ENCODE measurements around the gene STN1. TPM values are rescaled to one million over a fixed set of nuclear protein-coding genes. Genes with fewer than 3 reads are reported as not detected.

Gene STN1
- polyA plus RNA-seq, 1 of the 3 experiments (the other 2 are of a cell fraction), result 22.1 TPM

GRCh38 chr10:103932271-103932670 is 14.3 kb upstream of the STN1 start:
- Histone ChIP-seq H3K9ac (no peak overlapping the region), H3K4me2 (no peak overlapping the region), H3K79me2 (ENCODE audit: insufficient read depth) (no peaks in the 10 kb centered on the region), H4K20me1 (ENCODE audit: insufficient read depth) (no peaks in the 10 kb centered on the region), H3F3A (replicated peaks; ENCODE audit: insufficient read depth) (no peaks in the 10 kb centered on the region), H3K4me3 (ENCODE audit: low read depth in 2 of 2, low read length in 1 of 2) (no peak overlapping the region), H3K9me3 (no peaks in the 10 kb centered on the region), H3K27me3 (ENCODE audit: insufficient read depth) (no peaks in the 10 kb centered on the region), H3K27ac (ENCODE audit: low read depth in 2 of 2, low read length in 1 of 2) (no peak overlapping the region), H2AFZ (ENCODE audit: low read depth) (no peak overlapping the region), H3K9me2 (no peaks in the 10 kb centered on the region), H3K4me1 (ENCODE audit: control insufficient read depth in 1 of 2, insufficient read depth in 2 of 2, low read depth in 1 of 2, low read length in 1 of 2) (peaks cover 0 to 14% of the 10 kb centered on the region in 2 experiments; a peak in 1 of 4 replicates), H3K36me3 (replicated peaks in 1 of 2; ENCODE audit: control insufficient read depth in 1 of 2, insufficient read depth in 2 of 2, low read length in 1 of 2) (no peaks in the 10 kb centered on the region)
- 97% methylated on average over 7 of the region's 7 CpGs for WGBS (ENCODE audit: low lambda C conversion rate)
- DNase-seq, result no peak
- no peak for TF ChIP-seq ELF1 (IDR thresholded peaks at IDR 0.05)
- TF ChIP-seq RAD21 (IDR thresholded peaks at IDR 0.05; ENCODE audit: low read length), result no peak
- no peak for TF ChIP-seq SMC3 (IDR thresholded peaks at IDR 0.05; ENCODE audit: low read depth, low read length)
- TF ChIP-seq PBX3 (IDR thresholded peaks at IDR 0.05), result no peak
- no peak for TF ChIP-seq GABPA (IDR thresholded peaks at IDR 0.05; ENCODE audit: low read depth)
- TF ChIP-seq MXI1 (IDR thresholded peaks at IDR 0.05; ENCODE audit: low read depth, low read length), result no peak
- TF ChIP-seq RXRA (IDR thresholded peaks at IDR 0.05; ENCODE audit: borderline replicate concordance, low read depth), result no peak
- TF ChIP-seq REST (IDR thresholded peaks at IDR 0.05; ENCODE audit: low read depth, low read length), result no peak
- no peak for TF ChIP-seq USF2 (IDR thresholded peaks at IDR 0.05; ENCODE audit: borderline replicate concordance, low read depth, low read length)
- TF ChIP-seq ZBTB33 (IDR thresholded peaks at IDR 0.05; ENCODE audit: borderline replicate concordance, low read depth), result no peak
- no peak for TF ChIP-seq FOSL2 (IDR thresholded peaks at IDR 0.05; ENCODE audit: borderline replicate concordance, low read depth)
- TF ChIP-seq RCOR1 (IDR thresholded peaks at IDR 0.05; ENCODE audit: low read length), result no peak
- TF ChIP-seq TEAD4 (IDR thresholded peaks at IDR 0.05; ENCODE audit: borderline replicate concordance, insufficient read depth), result no peak
- POLR2A ChIA-PET, result no interaction called here
- CTCF ChIA-PET, result interaction anchor here (2.0 kb wide), 1 partner anchor 14 kb away, joined by 4 read pairs; no protein-coding TSS in a partner anchor
